Activated B cell treated with CpG ODN at 0.5 μM for 24 hours (primary cell): Measurements from ENCODE around the gene MYADM. TPM values are rescaled to one million over a fixed set of nuclear protein-coding genes. Genes with fewer than 3 reads are reported as not detected.

Experiments used
- ATAC-seq: fragments of 200-7000 bp; cut with Tn5 transposase; one replicate; pipeline ENCODE4 v1.10.0; 2021; ENCODE audit warnings: low read depth, mild to moderate bottlenecking, moderate library complexity
- CTCF ChIA-PET: fragments of 350-600 bp; sonication (Branson Sonifier 250); formaldehyde crosslinking; loops from one replicate; lab custom pipeline; 2021; ENCODE audit warnings: antibody characterized with exemption; lab: Charles Lee
- POLR2A ChIA-PET: fragments of 350-600 bp; sonication (Branson Sonifier 250); formaldehyde crosslinking; loops from one replicate; lab custom pipeline; 2021; ENCODE audit warnings: antibody characterized with exemption; lab: Charles Lee
- DNase-seq: peaks from one replicate; pipeline ENCODE4 v3.0.0; 2022
- H3K27ac Mint-ChIP-seq: one replicate; pipeline ENCODE4 v1.8.0; 2020; ENCODE audit warnings: mixed read lengths
- H3K27me3 Mint-ChIP-seq: one replicate; pipeline ENCODE4 v1.8.0; 2021; ENCODE audit warnings: mixed read lengths
- H3K36me3 Mint-ChIP-seq: one replicate; pipeline ENCODE4 v1.8.0; 2021; ENCODE audit warnings: low read depth, mixed read lengths
- H3K4me1 Mint-ChIP-seq: one replicate; pipeline ENCODE4 v1.8.0; 2021; ENCODE audit warnings: mixed read lengths
- H3K4me3 Mint-ChIP-seq: one replicate; pipeline ENCODE4 v1.8.0; 2020; ENCODE audit warnings: mild to moderate bottlenecking, mixed read lengths
- H3K9me3 Mint-ChIP-seq: one replicate; pipeline ENCODE4 v1.8.0; 2020; ENCODE audit warnings: mixed read lengths
- intact Hi-C: fragments of 100-400 bp; cut with micrococcal nuclease; formaldehyde crosslinking; loops from one replicate; pipeline ENCODE4 v1.15.1; 2024
- total RNA-seq: library from RNA; stranded (reverse); gene quantifications from 2 replicates; pipeline ENCODE4 v1.2.3, GENCODE V29; 2022
- TF ChIP-seq, protein P1 (sequence below): fragments of 200-600 bp; IDR thresholded peaks from one replicate; pipeline ENCODE4 v1.8.0; 2022; ENCODE audit warnings: antibody characterized with exemption, mild to moderate bottlenecking

Gene MYADM
- total RNA-seq, 1 donor from 2014 or later = 10.9 TPM

GRCh38 chr19:53847555-53847954 is 20.1 kb upstream of the MYADM start:
- CTCF ChIA-PET = no interaction called here
- ATAC-seq (no peak), DNase-seq (no peak)
- peaks cover 1% of the 10 kb centered on the region for H3K9me3 Mint-ChIP-seq
- H3K36me3 Mint-ChIP-seq = no peaks in the 10 kb centered on the region
- peaks cover 7% of the 10 kb centered on the region for H3K4me1 Mint-ChIP-seq
- POLR2A ChIA-PET = no interaction called here
- peaks cover 22% of the 10 kb centered on the region for H3K27me3 Mint-ChIP-seq
- H3K27ac Mint-ChIP-seq = no peak overlapping the region
- intact Hi-C loops = no loop called here
- no peak overlapping the region for H3K4me3 Mint-ChIP-seq
- TF ChIP-seq, protein P1, sequence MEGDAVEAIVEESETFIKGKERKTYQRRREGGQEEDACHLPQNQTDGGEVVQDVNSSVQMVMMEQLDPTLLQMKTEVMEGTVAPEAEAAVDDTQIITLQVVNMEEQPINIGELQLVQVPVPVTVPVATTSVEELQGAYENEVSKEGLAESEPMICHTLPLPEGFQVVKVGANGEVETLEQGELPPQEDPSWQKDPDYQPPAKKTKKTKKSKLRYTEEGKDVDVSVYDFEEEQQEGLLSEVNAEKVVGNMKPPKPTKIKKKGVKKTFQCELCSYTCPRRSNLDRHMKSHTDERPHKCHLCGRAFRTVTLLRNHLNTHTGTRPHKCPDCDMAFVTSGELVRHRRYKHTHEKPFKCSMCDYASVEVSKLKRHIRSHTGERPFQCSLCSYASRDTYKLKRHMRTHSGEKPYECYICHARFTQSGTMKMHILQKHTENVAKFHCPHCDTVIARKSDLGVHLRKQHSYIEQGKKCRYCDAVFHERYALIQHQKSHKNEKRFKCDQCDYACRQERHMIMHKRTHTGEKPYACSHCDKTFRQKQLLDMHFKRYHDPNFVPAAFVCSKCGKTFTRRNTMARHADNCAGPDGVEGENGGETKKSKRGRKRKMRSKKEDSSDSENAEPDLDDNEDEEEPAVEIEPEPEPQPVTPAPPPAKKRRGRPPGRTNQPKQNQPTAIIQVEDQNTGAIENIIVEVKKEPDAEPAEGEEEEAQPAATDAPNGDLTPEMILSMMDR = no peak

DNA sequence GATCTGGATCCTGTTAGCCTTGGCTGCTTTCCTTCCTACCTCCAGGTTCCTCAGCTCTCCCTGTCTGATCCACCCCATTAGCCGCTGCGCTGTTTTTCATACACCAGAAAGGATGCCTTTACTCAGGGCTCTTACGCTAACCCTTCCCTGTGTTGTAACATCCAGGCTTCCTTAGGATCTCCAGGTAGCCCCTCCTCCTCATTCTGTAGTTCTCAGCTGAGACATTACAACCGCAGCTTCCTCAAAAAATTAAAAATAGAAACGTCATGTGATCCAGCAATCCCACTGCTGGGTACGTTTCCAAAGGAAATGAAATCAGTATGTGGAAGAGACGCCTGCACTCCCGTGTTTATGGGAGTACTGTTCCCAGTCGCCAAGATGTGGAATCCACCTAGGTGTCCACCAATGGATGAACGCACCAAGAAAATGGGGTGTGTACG is 18.4 kb upstream of the MYADM start:
- Mint-ChIP-seq H3K27me3 (peaks cover 26% of the 10 kb centered on the region), H3K4me1 (peaks cover 12% of the 10 kb centered on the region), H3K27ac (no peak overlapping the region), H3K9me3 (peaks cover 1% of the 10 kb centered on the region), H3K4me3 (no peak overlapping the region), H3K36me3 (no peaks in the 10 kb centered on the region)
- intact Hi-C loops = no loop called here
- ChIA-PET POLR2A (no interaction called here), CTCF (no interaction called here)
- no peak for ATAC-seq
- TF ChIP-seq, protein P1 = no peak
- no peak for DNase-seq

DNA sequence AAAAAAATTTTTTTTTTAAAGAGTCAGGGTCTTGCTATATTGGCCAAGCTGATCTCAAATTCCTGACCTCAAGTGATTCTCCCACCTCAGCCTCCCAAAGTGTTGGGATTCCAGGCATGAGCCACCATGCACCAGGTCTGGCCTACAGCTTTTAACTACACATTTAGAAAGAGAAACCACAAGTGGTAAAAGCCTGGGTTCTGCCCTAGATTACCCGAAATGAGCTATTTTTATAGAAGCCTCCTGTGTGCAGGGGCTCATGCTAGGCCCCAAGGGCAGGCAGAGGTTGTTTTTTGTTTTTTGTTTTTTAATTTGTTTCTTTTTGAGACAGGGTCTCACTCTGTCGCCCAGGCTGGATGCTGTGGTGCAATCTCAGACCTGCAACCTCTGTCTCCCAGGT is 14.0 kb upstream of the MYADM start:
- ChIA-PET POLR2A (interaction anchor here (0.7 kb wide), 1 partner anchor 23 kb away, joined by 10 read pairs; no protein-coding TSS in a partner anchor), CTCF (interaction anchor here (2.2 kb wide), 1 partner anchor 170 kb away, joined by 9 read pairs; no protein-coding TSS in a partner anchor)
- H3K27ac Mint-ChIP-seq = no peak overlapping the region
- H3K4me1 Mint-ChIP-seq = peaks cover 13% of the 10 kb centered on the region
- no peak for ATAC-seq
- TF ChIP-seq, protein P1 = no peak
- peaks cover 23% of the 10 kb centered on the region for H3K27me3 Mint-ChIP-seq
- intact Hi-C loops = loop anchor here (2.0 kb wide), 1 partner anchor 13 kb away; the partner anchor contains the start of gene MYADM
- H3K36me3 Mint-ChIP-seq = no peaks in the 10 kb centered on the region
- H3K9me3 Mint-ChIP-seq = no peaks in the 10 kb centered on the region
- H3K4me3 Mint-ChIP-seq = no peak overlapping the region
- DNase-seq = no peak

GRCh38 chr19:53864308-53864836 is 3.3 kb upstream of the MYADM start:
- H3K27me3 Mint-ChIP-seq = no peaks in the 10 kb centered on the region
- H3K36me3 Mint-ChIP-seq = no peaks in the 10 kb centered on the region
- intact Hi-C loops = no loop called here
- POLR2A ChIA-PET = interaction anchor here (0.6 kb wide), 1 partner anchor 168 kb away, joined by 6 read pairs; no protein-coding TSS in a partner anchor
- TF ChIP-seq, protein P1 = no peak
- H3K9me3 Mint-ChIP-seq = no peaks in the 10 kb centered on the region
- CTCF ChIA-PET = no interaction called here
- no peak overlapping the region for H3K4me3 Mint-ChIP-seq
- H3K27ac Mint-ChIP-seq = no peak overlapping the region
- no peak for DNase-seq
- H3K4me1 Mint-ChIP-seq = peaks cover 26% of the 10 kb centered on the region
- ATAC-seq = no peak

- no peak for ATAC-seq
- TF ChIP-seq, protein P1 = no peak
- Mint-ChIP-seq H3K4me1 (peaks cover 32% of the 10 kb centered on the region), H3K36me3 (no peaks in the 10 kb centered on the region), H3K9me3 (no peaks in the 10 kb centered on the region), H3K27ac (no peak overlapping the region), H3K27me3 (no peaks in the 10 kb centered on the region), H3K4me3 (peak overlapping the region; percentile 68)
- intact Hi-C loops = loop anchor here (5.0 kb wide), 4 partner anchors 237 to 1787 kb away; partner anchors contain the start of genes LENG8, NDUFA3, OSCAR and PRPF31
- CTCF ChIA-PET = interaction anchor here (1.2 kb wide), 1 partner anchor 17 kb away, joined by 3 read pairs; the partner anchor contains the start of gene PRKCG
- POLR2A ChIA-PET = interaction anchor here (0.6 to 0.7 kb wide), 2 partner anchors 453 to 598 kb away, joined by 4 read pairs; partner anchors contain the start of gene LENG9
- no peak for DNase-seq
Observed at GRCh38 chr19:53865523-53865917, 2.2 kb upstream of the MYADM start.
